GM23338 (cell line): ENCODE data around the gene CRKL. TPM values are rescaled to one million over a fixed set of nuclear protein-coding genes. Genes with fewer than 3 reads are reported as not detected.

Experiments used
- ATAC-seq: fragments of 200-7000 bp; cut with Tn5 transposase; 3 replicates; pipeline ENCODE4 v1.9.1; 2020
- DNase-seq: peaks from one replicate; pipeline ENCODE4 v3.0.0-alpha.2; 2015; ENCODE audit warnings: low spot score
- H2AFZ ChIP-seq: fragments of 200-600 bp; sonication (generic); 2 replicates; pipeline ENCODE4 v1.8.0; 2016; ENCODE audit warnings: antibody characterized with exemption, mild to moderate bottlenecking, moderate library complexity
- H3F3A ChIP-seq: fragments of 200-600 bp; sonication (generic); replicated peaks from 2 replicates; pipeline ENCODE4 v1.8.0; 2017; ENCODE audit warnings: antibody characterized with exemption, mixed run types, low read depth
- H3K27ac ChIP-seq: fragments of 200-600 bp; sonication (generic); 2 replicates; pipeline ENCODE4 v1.6.1; 2016; ENCODE audit warnings: low read depth
- H3K27me3 ChIP-seq: fragments of 200-600 bp; sonication (generic); 2 replicates; pipeline ENCODE4 v1.8.0; 2016; ENCODE audit warnings: mild to moderate bottlenecking, mixed run types, moderate library complexity; ENCODE audit not compliant: insufficient read depth
- H3K36me3 ChIP-seq: fragments of 200-600 bp; sonication (generic); 2 replicates; pipeline ENCODE4 v1.8.0; 2016; ENCODE audit warnings: mild to moderate bottlenecking; ENCODE audit not compliant: insufficient read depth
- H3K4me1 ChIP-seq: fragments of 200-600 bp; sonication (generic); 2 replicates; pipeline ENCODE4 v1.8.0; 2016; ENCODE audit warnings: mild to moderate bottlenecking, moderate library complexity; ENCODE audit not compliant: insufficient read depth
- H3K4me2 ChIP-seq: fragments of 200-600 bp; sonication (generic); 2 replicates; pipeline ENCODE4 v1.7.1; 2017; ENCODE audit warnings: mixed run types
- H3K4me3 ChIP-seq: fragments of 200-600 bp; sonication (generic); 2 replicates; pipeline ENCODE4 v1.6.1; 2016; ENCODE audit warnings: mixed run types
- H3K79me2 ChIP-seq: fragments of 200-600 bp; sonication (generic); replicated peaks from 2 replicates; pipeline ENCODE4 v1.8.0; 2017; ENCODE audit warnings: mild to moderate bottlenecking; ENCODE audit not compliant: insufficient read depth
- H3K9me2 ChIP-seq: fragments of 200-600 bp; sonication (generic); 2 replicates; pipeline ENCODE4 v1.8.0; 2017; ENCODE audit not compliant: insufficient read depth
- H4K20me1 ChIP-seq: fragments of 200-600 bp; sonication (generic); replicated peaks from 2 replicates; pipeline ENCODE4 v1.8.0; 2017; ENCODE audit warnings: mild to moderate bottlenecking; ENCODE audit not compliant: insufficient read depth
- H3K27ac Mint-ChIP-seq: 2 replicates; pipeline ENCODE4 v1.8.0; 2020; ENCODE audit warnings: inconsistent platforms, mild to moderate bottlenecking, moderate library complexity, mixed read lengths
- H3K27me3 Mint-ChIP-seq: 3 replicates; pipeline ENCODE4 v1.8.0; 2022; ENCODE audit warnings: low read depth, mild to moderate bottlenecking, moderate library complexity, mixed read lengths, inconsistent platforms; ENCODE audit not compliant: insufficient read depth, poor library complexity
- H3K36me3 Mint-ChIP-seq: 3 replicates; pipeline ENCODE4 v1.8.0; 2021; ENCODE audit warnings: low read depth, mild to moderate bottlenecking, inconsistent platforms, moderate library complexity, mixed read lengths
- H3K4me1 Mint-ChIP-seq: 3 replicates; pipeline ENCODE4 v1.8.0; 2020; ENCODE audit warnings: mild to moderate bottlenecking, inconsistent platforms, mixed read lengths
- H3K4me3 Mint-ChIP-seq: 3 replicates; pipeline ENCODE4 v1.8.0; 2021; ENCODE audit warnings: moderate library complexity, mild to moderate bottlenecking, inconsistent platforms, mixed read lengths
- H3K9me3 Mint-ChIP-seq: 3 replicates; pipeline ENCODE4 v1.8.0; 2020; ENCODE audit warnings: moderate library complexity, mild to moderate bottlenecking, inconsistent platforms, mixed read lengths
- CREB1 ChIP-seq: fragments of 250-450 bp; sonication (Bioruptor Pico); IDR thresholded peaks from 2 replicates; pipeline ENCODE4 v1.5.0; 2020; ENCODE audit warnings: low read depth, mild to moderate bottlenecking, moderate library complexity
- CTCF ChIP-seq, 2 experiments: fragments of 200-600 bp in 1 of 2; sonication (generic) in 1 of 2; conservative IDR thresholded peaks; 2 replicates each; pipeline versions ENCODE4 v1.5.1 to v1.6.1; 2016 to 2017; ENCODE audit warnings: antibody characterized with exemption in 2 of 2, low read depth in 2 of 2, mild to moderate bottlenecking in 2 of 2, moderate library complexity in 1 of 2
- ETS1 ChIP-seq: IDR thresholded peaks from 2 replicates; pipeline ENCODE4 v1.6.1; 2016; ENCODE audit warnings: antibody characterized with exemption
- EZH2 ChIP-seq: fragments of 200-600 bp; sonication (generic); IDR thresholded peaks from one replicate; pipeline ENCODE4 v1.8.0; 2017; ENCODE audit warnings: antibody characterized with exemption, mild to moderate bottlenecking, low read depth; ENCODE audit not compliant: unreplicated experiment
- EZH2phosphoT487 ChIP-seq: fragments of 200-600 bp; sonication (generic); IDR thresholded peaks from one replicate; pipeline ENCODE4 v1.8.1; 2018; ENCODE audit warnings: antibody characterized with exemption; ENCODE audit not compliant: unreplicated experiment
- JUNB ChIP-seq: IDR thresholded peaks from one replicate; pipeline ENCODE4 v1.6.1; 2016; ENCODE audit warnings: antibody characterized with exemption; ENCODE audit not compliant: unreplicated experiment
- NANOG ChIP-seq: IDR thresholded peaks from 2 replicates; pipeline ENCODE4 v1.6.1; 2016; ENCODE audit warnings: antibody characterized with exemption, borderline replicate concordance
- POLR2AphosphoS5 ChIP-seq: IDR thresholded peaks from 2 replicates; pipeline ENCODE4 v1.6.1; 2016; ENCODE audit warnings: antibody characterized with exemption, low read depth
- REST ChIP-seq: IDR thresholded peaks from one replicate; pipeline ENCODE4 v1.6.1; 2018; ENCODE audit warnings: antibody characterized with exemption; ENCODE audit not compliant: unreplicated experiment
- STAT1 ChIP-seq: IDR thresholded peaks from one replicate; pipeline ENCODE4 v1.6.1; 2016; ENCODE audit warnings: antibody characterized with exemption; ENCODE audit not compliant: unreplicated experiment
- ZNF114 ChIP-seq: fragments of 250-450 bp; sonication (Bioruptor Pico); IDR thresholded peaks from 2 replicates; pipeline ENCODE4 v1.5.0; 2020; ENCODE audit warnings: mild to moderate bottlenecking, moderate library complexity
- ZNF331 ChIP-seq: fragments of 250-450 bp; sonication (Bioruptor Pico); IDR thresholded peaks from 2 replicates; pipeline ENCODE4 v1.5.0; 2020; ENCODE audit warnings: low read depth, mild to moderate bottlenecking, moderate library complexity
- ZNF462 ChIP-seq: fragments of 250-450 bp; sonication (Bioruptor Pico); IDR thresholded peaks from 2 replicates; pipeline ENCODE4 v1.5.0; 2020; ENCODE audit warnings: mild to moderate bottlenecking, moderate library complexity
- polyA plus RNA-seq: library from polyadenylated mRNA; unstranded; fragments of >200 nt; fragmentation: Nextera tagmentation; extraction: Ambion mirVana; gene quantifications from 2 replicates; pipeline ENCODE4 v1.2.1, GENCODE V29; 2016
- total RNA-seq: library from RNA; depleted of rRNA; stranded (reverse); fragments of >200 nt; shearing (Covaris generic); gene quantifications from 2 replicates; pipeline ENCODE4 v1.2.3, GENCODE V29; 2014

CRKL gene
- total and polyA plus RNA-seq, 2 experiments from 2014 or later: 39.5 to 104 TPM

- TF ChIP-seq ZNF331 (no peak), NANOG (no peak), ZNF462 (CRISPR knock-in tag) (no peak), EZH2phosphoT487 (no peak), POLR2AphosphoS5 (no peak), CTCF (conservative IDR thresholded peaks at IDR 0.05; ENCODE audit: low read depth in 2 of 2) (no peak), JUNB (no peak), ETS1 (no peak), CREB1 (no peak), EZH2 (no peak), ZNF114 (CRISPR knock-in tag) (no peak), REST (no peak), STAT1 (no peak)
- no peak overlapping the region for H3K4me2 ChIP-seq
- no peaks in the 10 kb centered on the region for H4K20me1 ChIP-seq
- H3K4me1 ChIP-seq: no peaks in the 10 kb centered on the region
- Mint-ChIP-seq H3K4me3 (no peak overlapping the region), H3K36me3 (peaks cover 4% of the 10 kb centered on the region), H3K9me3 (no peaks in the 10 kb centered on the region), H3K4me1 (no peaks in the 10 kb centered on the region), H3K27me3 (peaks cover 7% of the 10 kb centered on the region), H3K27ac (no peak overlapping the region)
- H3K9me2 ChIP-seq: no peaks in the 10 kb centered on the region
- DNase-seq: no peak
- H3K27me3 ChIP-seq: no peaks in the 10 kb centered on the region
- H3K4me3 ChIP-seq: no peak overlapping the region
- no peak for ATAC-seq
- no peak overlapping the region for H2AFZ ChIP-seq
- H3K79me2 ChIP-seq: no peaks in the 10 kb centered on the region
- H3K27ac ChIP-seq: no peak overlapping the region
- H3K36me3 ChIP-seq: no peaks in the 10 kb centered on the region; the same call in 1 of the 2 replicates
- no peaks in the 10 kb centered on the region for H3F3A ChIP-seq
Measured at GRCh38 chr22:20873214-20873613, 44.0 kb upstream of the CRKL start.
